ENCODE measurements around the gene NXN.
"Not testable (repeated sequence)": the region's sequence is repeated elsewhere in the genome, so short reads cannot be mapped to it uniquely, and the experiment has no call there.

Gene NXN

GRCh38 chr17:978103-979093, 1.2 kb downstream of the NXN start:
- no peak for DNase-seq

GRCh38 chr17:977166-977565, 2.4 kb downstream of the NXN start:
- DNase-seq: no peak

- DNase-seq: no peak
Observed at GRCh38 chr17:976312-976711, 3.3 kb downstream of the NXN start.

- no peak for DNase-seq
Observed at GRCh38 chr17:975371-975915, 4.1 kb downstream of the NXN start.

- DNase-seq: not testable (repeated sequence)
Observed at GRCh38 chr17:974778-975177, 4.8 kb downstream of the NXN start.

- DNase-seq: no peak
Observed at GRCh38 chr17:973053-973452, 6.5 kb downstream of the NXN start.

GRCh38 chr17:971861-972260, 7.7 kb downstream of the NXN start:
- DNase-seq: not testable (repeated sequence)

GRCh38 chr17:970364-970763, 9.2 kb downstream of the NXN start:
- no peak for DNase-seq

GRCh38 chr17:969811-970355, 9.7 kb downstream of the NXN start:
- DNase-seq: no peak

GRCh38 chr17:968812-969730, 10.5 kb downstream of the NXN start:
- DNase-seq: no peak

- DNase-seq: no peak
Observed at GRCh38 chr17:967122-967521, 12.5 kb downstream of the NXN start.

- DNase-seq: no peak
Observed at GRCh38 chr17:965311-965989, 14.1 kb downstream of the NXN start.

- no peak for DNase-seq
Observed at GRCh38 chr17:964876-965275, 14.7 kb downstream of the NXN start.

GRCh38 chr17:962670-963069, 16.9 kb downstream of the NXN start:
- no peak for DNase-seq

GRCh38 chr17:962166-962565, 17.4 kb downstream of the NXN start:
- DNase-seq: no peak

- no peak for DNase-seq
Observed at GRCh38 chr17:958712-959451, 20.7 kb downstream of the NXN start.

- DNase-seq: no peak
Observed at GRCh38 chr17:957856-958421, 21.6 kb downstream of the NXN start.

GRCh38 chr17:956905-957304, 22.7 kb downstream of the NXN start:
- DNase-seq: no peak

- DNase-seq: no peak
Observed at GRCh38 chr17:954431-955164, 25.0 kb downstream of the NXN start.

- no peak for DNase-seq
Observed at GRCh38 chr17:953767-954166, 25.8 kb downstream of the NXN start.

GRCh38 chr17:952592-952991, 27.0 kb downstream of the NXN start:
- DNase-seq: not testable (repeated sequence)
